HG03280 (cell line): ENCODE results near the gene MFAP2.

ENCODE experiments used
- ATAC-seq: cut with Tn5 transposase; IDR thresholded peaks from one replicate; pipeline ENCODE4 v1.9.1; 2021; ENCODE audit warnings: mild to moderate bottlenecking, moderate library complexity; ENCODE audit not compliant: unreplicated experiment

MFAP2 gene

GRCh38 chr1:17008208-17008855, 27.9 kb upstream of the MFAP2 start:
- ATAC-seq: no peak

GRCh38 chr1:17007121-17007520, 26.7 kb upstream of the MFAP2 start:
- no peak for ATAC-seq

- no peak for ATAC-seq
These were observed 24.9 kb upstream of the MFAP2 start for GRCh38 chr1:17005365-17005740.

GRCh38 chr1:17004466-17005364, 24.3 kb upstream of the MFAP2 start:
- no peak for ATAC-seq

- ATAC-seq: no peak
These were observed 22.1 kb upstream of the MFAP2 start for GRCh38 chr1:17002524-17002902.

GRCh38 chr1:17001760-17002523, 21.5 kb upstream of the MFAP2 start:
- ATAC-seq: no peak

GRCh38 chr1:16999863-17000262, 19.4 kb upstream of the MFAP2 start:
- no peak for ATAC-seq

- ATAC-seq: no peak
These were observed 18.2 kb upstream of the MFAP2 start for GRCh38 chr1:16998589-16998988.

GRCh38 chr1:16996845-16997244, 16.4 kb upstream of the MFAP2 start:
- no peak for ATAC-seq

- no peak for ATAC-seq
These were observed 13.2 kb upstream of the MFAP2 start for GRCh38 chr1:16993521-16994038.

- no peak for ATAC-seq
These were observed 12.3 kb upstream of the MFAP2 start for GRCh38 chr1:16992675-16993074.

GRCh38 chr1:16992102-16992501, 11.7 kb upstream of the MFAP2 start:
- ATAC-seq: no peak

GRCh38 chr1:16991571-16991970, 11.2 kb upstream of the MFAP2 start:
- no peak for ATAC-seq

GRCh38 chr1:16989676-16990391, 9.4 kb upstream of the MFAP2 start:
- ATAC-seq: no peak

- no peak for ATAC-seq
These were observed 7.8 kb upstream of the MFAP2 start for GRCh38 chr1:16988210-16988609.

- ATAC-seq: no peak
These were observed 6.5 kb upstream of the MFAP2 start for GRCh38 chr1:16986962-16987361.

- ATAC-seq: no peak
These were observed 6.1 kb upstream of the MFAP2 start for GRCh38 chr1:16986560-16986959.

- ATAC-seq: no peak
These were observed 5.7 kb upstream of the MFAP2 start for GRCh38 chr1:16986113-16986512.

- no peak for ATAC-seq
These were observed 4.3 kb upstream of the MFAP2 start for GRCh38 chr1:16984717-16985116.

GRCh38 chr1:16983649-16984048, 3.2 kb upstream of the MFAP2 start:
- ATAC-seq: no peak

- no peak for ATAC-seq
These were observed 2.5 kb upstream of the MFAP2 start for GRCh38 chr1:16982902-16983301.
